Type B pancreatic cell (in vitro differentiated cells): ENCODE results near the gene FSTL5. TPM values are rescaled to one million over a fixed set of nuclear protein-coding genes. Genes with fewer than 3 reads are reported as not detected.

ENCODE experiments used
- DNase-seq: peaks from one replicate; pipeline ENCODE4 v3.0.0; 2021; ENCODE audit warnings: mixed read lengths; ENCODE audit not compliant: unreplicated experiment; ENCODE audit errors: extremely low spot score
- H3K27ac Mint-ChIP-seq: 2 replicates; pipeline ENCODE4 v1.8.0; 2021; ENCODE audit warnings: mild to moderate bottlenecking, mixed read lengths
- H3K27me3 Mint-ChIP-seq: 2 replicates; pipeline ENCODE4 v1.8.0; 2021; ENCODE audit warnings: mixed read lengths
- H3K36me3 Mint-ChIP-seq: 2 replicates; pipeline ENCODE4 v1.8.0; 2021; ENCODE audit warnings: mixed read lengths
- H3K4me1 Mint-ChIP-seq: one replicate; pipeline ENCODE4 v1.8.0; 2021; ENCODE audit warnings: mixed read lengths; ENCODE audit not compliant: unreplicated experiment
- H3K4me3 Mint-ChIP-seq: 2 replicates; pipeline ENCODE4 v1.8.0; 2021; ENCODE audit warnings: mild to moderate bottlenecking, mixed read lengths
- H3K9me3 Mint-ChIP-seq: 2 replicates; pipeline ENCODE4 v1.8.0; 2021; ENCODE audit warnings: mixed read lengths
- total RNA-seq: library from RNA; stranded (reverse); gene quantifications from 2 replicates; pipeline ENCODE4 v1.2.1, GENCODE V29; 2021; ENCODE audit warnings: low replicate concordance
- TF ChIP-seq, protein P1 (sequence below): fragments of 200-600 bp; sonication (generic); conservative IDR thresholded peaks from 2 replicates; pipeline ENCODE4 v1.5.0; 2021; ENCODE audit warnings: antibody characterized with exemption, mild to moderate bottlenecking

FSTL5 gene
- total RNA-seq, 1 donor from 2014 or later = 3.6 TPM

- H3K4me3 Mint-ChIP-seq = no peak overlapping the region
- no peaks in the 10 kb centered on the region for H3K4me1 Mint-ChIP-seq
- no peaks in the 10 kb centered on the region for H3K27me3 Mint-ChIP-seq
- no peaks in the 10 kb centered on the region for H3K9me3 Mint-ChIP-seq
- no peak for DNase-seq
- H3K27ac Mint-ChIP-seq = no peak overlapping the region
- no peaks in the 10 kb centered on the region for H3K36me3 Mint-ChIP-seq
- TF ChIP-seq, protein P1, sequence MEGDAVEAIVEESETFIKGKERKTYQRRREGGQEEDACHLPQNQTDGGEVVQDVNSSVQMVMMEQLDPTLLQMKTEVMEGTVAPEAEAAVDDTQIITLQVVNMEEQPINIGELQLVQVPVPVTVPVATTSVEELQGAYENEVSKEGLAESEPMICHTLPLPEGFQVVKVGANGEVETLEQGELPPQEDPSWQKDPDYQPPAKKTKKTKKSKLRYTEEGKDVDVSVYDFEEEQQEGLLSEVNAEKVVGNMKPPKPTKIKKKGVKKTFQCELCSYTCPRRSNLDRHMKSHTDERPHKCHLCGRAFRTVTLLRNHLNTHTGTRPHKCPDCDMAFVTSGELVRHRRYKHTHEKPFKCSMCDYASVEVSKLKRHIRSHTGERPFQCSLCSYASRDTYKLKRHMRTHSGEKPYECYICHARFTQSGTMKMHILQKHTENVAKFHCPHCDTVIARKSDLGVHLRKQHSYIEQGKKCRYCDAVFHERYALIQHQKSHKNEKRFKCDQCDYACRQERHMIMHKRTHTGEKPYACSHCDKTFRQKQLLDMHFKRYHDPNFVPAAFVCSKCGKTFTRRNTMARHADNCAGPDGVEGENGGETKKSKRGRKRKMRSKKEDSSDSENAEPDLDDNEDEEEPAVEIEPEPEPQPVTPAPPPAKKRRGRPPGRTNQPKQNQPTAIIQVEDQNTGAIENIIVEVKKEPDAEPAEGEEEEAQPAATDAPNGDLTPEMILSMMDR = no peak
Measured at GRCh38 chr4:161573836-161574235, 590.0 kb downstream of the FSTL5 start.

GRCh38 chr4:161564230-161564834, 599.5 kb downstream of the FSTL5 start:
- DNase-seq = no peak

DNA sequence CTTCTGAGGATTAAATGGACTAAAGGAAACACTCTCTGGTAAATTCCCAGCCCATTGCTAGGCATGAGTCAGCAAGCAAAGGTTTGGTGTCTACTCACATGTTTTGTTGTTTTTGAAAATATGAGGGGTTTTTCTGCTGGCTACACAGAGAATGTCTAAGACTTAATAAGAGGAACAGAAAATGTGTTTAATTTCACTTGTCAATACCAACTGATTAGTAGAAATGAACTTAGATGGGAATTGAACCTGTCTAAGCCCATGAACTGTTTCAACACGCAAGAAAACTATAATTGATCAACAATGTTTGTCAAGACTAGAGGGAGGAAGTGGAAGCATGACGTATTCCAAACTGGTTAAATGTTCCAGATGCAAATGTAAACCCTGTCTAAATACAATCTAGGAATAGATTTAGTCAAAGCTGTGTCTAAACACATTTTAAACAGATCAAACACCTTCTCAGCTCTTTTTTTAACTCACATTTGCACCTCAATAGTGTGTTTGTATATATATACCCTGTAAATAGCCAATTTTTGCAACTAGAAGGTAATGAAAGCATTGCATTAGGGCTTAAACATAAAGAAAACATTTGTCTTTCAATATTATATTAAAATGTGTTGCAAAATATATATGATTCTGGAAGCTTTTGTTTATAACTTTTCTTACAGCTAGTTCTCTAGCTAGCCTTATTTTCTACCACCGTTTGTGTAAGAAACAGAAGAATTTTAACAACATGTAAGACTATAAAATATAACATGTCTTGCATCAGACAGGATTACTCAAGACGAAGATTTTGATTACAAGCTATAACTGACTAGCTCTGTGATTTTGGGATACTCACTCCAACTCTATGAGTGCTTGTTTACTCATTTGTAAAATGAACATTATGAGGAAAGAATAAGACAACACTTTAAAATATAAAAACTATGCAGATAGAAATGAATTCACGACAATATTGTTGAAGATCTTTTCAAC, 607.8 kb downstream of the FSTL5 start:
- Mint-ChIP-seq H3K27ac (no peak overlapping the region), H3K4me1 (peaks cover 7% of the 10 kb centered on the region), H3K36me3 (no peaks in the 10 kb centered on the region), H3K9me3 (no peaks in the 10 kb centered on the region), H3K4me3 (no peak overlapping the region), H3K27me3 (no peaks in the 10 kb centered on the region)
- TF ChIP-seq, protein P1 = no peak
- no peak for DNase-seq

More at GRCh38 chr4:161564230-161564834, 599.5 kb downstream of the FSTL5 start:
- H3K9me3 Mint-ChIP-seq = no peaks in the 10 kb centered on the region
- H3K4me3 Mint-ChIP-seq = no peak overlapping the region
- TF ChIP-seq, protein P1 = peak; percentile 73
- H3K36me3 Mint-ChIP-seq = no peaks in the 10 kb centered on the region
- H3K27me3 Mint-ChIP-seq = no peaks in the 10 kb centered on the region
- H3K4me1 Mint-ChIP-seq = no peaks in the 10 kb centered on the region
- no peak overlapping the region for H3K27ac Mint-ChIP-seq

GRCh38 chr4:161554372-161554990, 609.3 kb downstream of the FSTL5 start:
- no peak for DNase-seq
- no peak overlapping the region for H3K4me3 Mint-ChIP-seq
- H3K4me1 Mint-ChIP-seq = peaks cover 7% of the 10 kb centered on the region
- no peaks in the 10 kb centered on the region for H3K9me3 Mint-ChIP-seq
- no peaks in the 10 kb centered on the region for H3K27me3 Mint-ChIP-seq
- TF ChIP-seq, protein P1 = no peak
- H3K27ac Mint-ChIP-seq = peak overlapping the region; percentile 17
- no peaks in the 10 kb centered on the region for H3K36me3 Mint-ChIP-seq

- TF ChIP-seq, protein P1 = no peak
- Mint-ChIP-seq H3K9me3 (no peaks in the 10 kb centered on the region), H3K4me3 (no peak overlapping the region), H3K27me3 (no peaks in the 10 kb centered on the region), H3K27ac (no peak overlapping the region), H3K4me1 (no peaks in the 10 kb centered on the region), H3K36me3 (no peaks in the 10 kb centered on the region)
- no peak for DNase-seq
Measured at GRCh38 chr4:161546902-161547301, 616.9 kb downstream of the FSTL5 start.
